NCI-H510A treated with DMSO at 0.1 percent for 48 hours (cell line): ENCODE measurements around the gene CDK5RAP2.
A peak's percentile ranks its signal among the peaks of the same experiment; 100 is the strongest.
"Not testable (repeated sequence)": the region's sequence is repeated elsewhere in the genome, so short reads cannot be mapped to it uniquely, and the experiment has no call there.

ENCODE experiments used
- DNase-seq: peaks from one replicate; lab custom pipeline; 2025; lab: John Stamatoyannopoulos, UW

The CDK5RAP2 gene

GRCh38 chr9:120465685-120466407, 114.1 kb downstream of the CDK5RAP2 start:
- no peak for DNase-seq

DNA sequence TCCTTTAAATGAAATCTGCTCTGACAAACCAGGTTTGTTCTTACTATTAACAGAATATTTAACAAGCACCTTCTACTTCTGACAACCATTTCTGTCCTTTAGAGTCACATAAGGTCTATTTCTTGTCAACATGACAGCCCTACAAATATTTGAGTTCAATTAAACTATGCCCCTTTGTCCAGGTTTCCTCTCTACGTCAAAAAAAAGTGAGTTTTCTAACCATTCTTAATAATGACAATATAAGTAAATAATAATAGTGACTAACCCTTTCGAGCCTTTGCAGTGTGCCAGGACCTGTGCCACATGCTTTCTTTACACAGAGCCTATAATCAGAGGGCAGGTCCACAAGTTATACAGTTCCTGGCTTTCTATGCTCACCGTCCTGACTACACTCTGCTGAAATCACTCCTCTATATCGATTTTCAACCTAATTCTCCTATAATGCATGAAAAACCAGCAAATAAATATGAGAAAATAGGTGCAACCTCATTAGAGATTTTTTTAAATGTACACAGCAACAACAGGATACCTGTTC, 115.0 kb downstream of the CDK5RAP2 start:
- no peak for DNase-seq

DNA sequence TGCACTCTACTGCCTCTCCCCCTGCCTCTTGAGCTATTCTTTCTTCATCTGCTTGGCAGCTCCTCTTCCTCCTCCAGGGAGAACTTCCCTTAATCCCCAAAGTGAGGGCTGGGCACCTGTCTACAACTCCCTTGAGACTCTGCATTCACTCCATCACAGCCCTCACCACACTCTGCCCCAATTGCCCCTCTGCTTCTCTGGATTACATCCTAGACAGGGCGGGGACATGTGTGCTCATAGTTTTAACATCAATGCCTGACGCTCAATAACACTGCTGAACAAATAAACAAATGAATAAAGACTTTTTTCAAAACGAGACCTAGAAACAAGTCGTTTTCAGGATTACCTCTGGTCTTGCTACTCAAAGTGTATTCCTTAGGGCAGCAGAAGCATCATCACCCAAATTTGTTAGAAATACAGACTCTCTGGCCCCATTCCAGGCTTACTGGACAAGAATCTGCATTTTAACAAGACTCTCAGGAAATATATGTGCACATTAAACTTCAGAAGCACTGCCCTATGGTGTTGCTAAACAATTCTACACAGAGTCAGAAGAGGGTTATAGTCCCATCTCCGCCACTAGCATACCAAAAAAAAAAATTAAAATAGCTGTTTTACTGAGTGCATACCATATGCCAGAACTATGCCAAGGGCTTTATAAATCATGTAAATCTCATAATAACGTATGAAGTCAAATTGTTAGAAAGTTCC, 115.6 kb downstream of the CDK5RAP2 start:
- no peak for DNase-seq

- DNase-seq, result no peak
These were observed 116.2 kb downstream of the CDK5RAP2 start for GRCh38 chr9:120463765-120464164.

GRCh38 chr9:120461677-120462076, 118.3 kb downstream of the CDK5RAP2 start:
- not testable (repeated sequence) for DNase-seq

GRCh38 chr9:120456218-120456617, 123.7 kb downstream of the CDK5RAP2 start:
- no peak for DNase-seq

GRCh38 chr9:120454467-120454866, 125.5 kb downstream of the CDK5RAP2 start:
- DNase-seq, result no peak

- no peak for DNase-seq
These were observed 126.2 kb downstream of the CDK5RAP2 start for GRCh38 chr9:120453792-120454191.

- no peak for DNase-seq
These were observed 127.3 kb downstream of the CDK5RAP2 start for GRCh38 chr9:120452631-120453030.

DNA sequence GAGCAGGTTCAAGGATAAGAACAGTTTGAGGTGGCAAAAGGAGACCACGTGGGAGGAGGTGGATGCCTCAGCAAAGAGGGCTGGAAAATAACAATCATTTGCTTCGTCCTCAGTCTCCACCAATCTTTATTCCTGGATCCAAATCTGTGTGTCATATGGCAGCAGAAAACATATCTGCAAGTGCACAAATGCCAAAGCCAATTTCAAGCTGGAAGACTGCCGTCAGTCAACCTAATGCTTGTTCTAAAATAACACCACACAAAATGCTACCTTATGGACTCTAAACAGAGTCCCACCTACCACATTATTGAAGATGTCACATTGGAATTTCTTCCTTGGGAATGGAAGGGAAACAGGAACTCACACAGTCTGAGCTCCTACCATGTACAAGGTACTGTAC, 129.1 kb downstream of the CDK5RAP2 start:
- no peak for DNase-seq

DNA sequence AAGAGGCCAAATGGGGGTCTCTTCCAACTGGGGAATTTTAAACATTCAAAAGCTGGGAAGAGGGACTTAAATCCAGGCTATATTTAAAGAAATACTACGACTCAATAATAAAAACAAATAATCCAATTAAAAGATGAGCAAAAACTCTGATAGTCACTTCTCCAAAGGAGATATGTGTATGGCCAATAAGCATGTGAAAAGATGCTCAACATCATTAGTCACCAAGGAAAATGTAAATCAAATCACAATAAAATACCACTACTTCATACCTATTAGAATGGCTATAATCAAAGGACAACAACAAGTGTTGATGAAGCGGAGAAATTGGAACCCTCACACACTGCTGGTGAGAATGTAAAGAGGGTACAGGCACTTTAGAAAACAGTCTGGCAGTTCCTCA, 130.4 kb downstream of the CDK5RAP2 start:
- DNase-seq, result no peak

- DNase-seq, result no peak
These were observed 131.9 kb downstream of the CDK5RAP2 start for GRCh38 chr9:120447959-120448500.

DNA sequence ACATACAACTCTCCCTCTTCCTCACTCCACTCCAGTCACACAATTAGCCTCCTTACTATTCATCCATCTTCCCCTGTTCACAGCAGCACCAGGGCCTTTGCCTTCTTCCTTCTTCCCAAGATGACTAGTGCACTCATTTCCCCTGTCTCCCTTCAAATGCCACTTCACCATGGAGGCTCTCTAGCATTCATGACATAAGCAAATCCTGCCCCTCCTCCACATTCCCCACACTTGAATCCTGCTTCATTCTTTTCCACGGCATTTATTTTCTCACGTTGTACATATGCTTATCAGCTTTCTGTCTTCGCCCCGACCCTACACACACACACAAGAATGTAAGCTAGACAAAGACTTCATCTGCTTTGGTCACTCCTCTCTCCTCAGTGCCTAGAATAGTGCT, 133.3 kb downstream of the CDK5RAP2 start:
- DNase-seq, result peak; percentile 17

- DNase-seq, result no peak
These were observed 136.0 kb downstream of the CDK5RAP2 start for GRCh38 chr9:120443976-120444375.

- no peak for DNase-seq
These were observed 136.5 kb downstream of the CDK5RAP2 start for GRCh38 chr9:120443489-120443888.

DNA sequence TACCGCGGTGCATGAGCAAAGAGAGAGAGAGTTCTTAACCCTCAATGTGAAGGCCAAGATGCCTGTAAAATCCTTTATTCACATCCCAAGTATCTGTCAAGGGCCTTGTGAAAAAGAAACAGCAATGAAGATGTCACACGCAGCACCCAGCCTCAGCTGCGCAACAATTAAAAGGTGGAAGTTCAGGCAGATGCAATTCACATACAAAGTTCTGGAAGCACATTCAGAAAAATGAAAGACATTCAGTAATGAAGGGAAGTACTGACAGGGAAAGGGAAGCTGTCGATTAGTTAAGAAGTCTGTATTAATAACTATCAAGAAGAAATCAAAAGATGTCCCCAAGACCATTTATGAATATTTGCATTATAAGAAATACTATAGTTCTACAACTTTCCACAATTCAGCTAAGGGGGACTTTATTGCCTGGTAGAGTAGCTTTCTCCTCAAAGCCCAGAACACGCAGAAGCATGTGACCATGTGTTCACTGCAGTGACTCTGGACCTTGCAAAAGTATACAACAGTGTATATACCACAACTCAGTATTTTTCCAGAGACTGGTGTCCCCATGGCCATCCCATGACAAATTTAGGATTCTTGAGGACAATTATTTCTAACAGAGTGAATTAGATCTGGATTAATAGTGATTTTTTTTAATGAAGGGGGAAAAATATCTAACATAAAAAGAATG, 137.5 kb downstream of the CDK5RAP2 start:
- no peak for DNase-seq

DNA sequence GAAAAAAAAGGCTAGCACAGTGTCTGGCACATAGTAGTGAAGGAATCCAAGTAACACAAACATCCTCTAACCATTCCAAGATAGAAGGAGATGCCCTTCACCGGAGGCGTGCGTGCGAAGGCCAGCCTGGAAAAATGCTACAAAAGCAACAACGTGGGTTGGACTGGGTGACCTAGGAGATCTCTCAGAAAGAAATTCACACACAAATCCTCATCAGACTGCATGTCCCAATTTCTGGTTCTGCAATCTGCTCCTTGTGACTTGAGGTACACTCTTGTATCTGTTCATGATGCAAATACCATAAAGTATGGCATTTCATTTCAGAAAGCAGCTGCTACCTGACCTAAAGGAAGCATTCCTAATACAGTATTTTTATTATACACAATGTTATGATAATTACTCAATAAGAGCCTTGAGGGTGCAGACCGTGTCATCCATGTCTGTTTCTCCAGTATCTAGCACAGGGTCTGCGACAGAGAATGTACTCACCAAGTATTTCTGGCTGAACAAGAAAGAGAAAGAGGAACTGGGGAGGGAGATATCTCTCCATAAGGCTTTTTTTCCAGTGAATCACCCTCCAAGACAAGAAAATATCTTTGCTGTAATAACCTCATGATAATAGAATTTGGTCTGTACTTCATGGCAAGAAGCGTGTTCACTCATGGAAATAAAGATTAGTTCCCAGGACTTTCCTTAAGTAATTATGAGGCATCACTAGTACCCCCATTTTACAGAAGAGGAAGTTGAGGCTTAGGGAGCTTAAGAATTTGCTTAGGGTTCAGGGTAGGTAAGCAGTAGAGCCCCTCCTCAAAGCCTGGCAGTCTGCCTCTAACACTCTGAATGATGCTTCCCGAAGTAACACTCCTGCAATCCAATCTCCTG, 138.3 kb downstream of the CDK5RAP2 start:
- no peak for DNase-seq

- DNase-seq, result no peak
These were observed 139.2 kb downstream of the CDK5RAP2 start for GRCh38 chr9:120440791-120441190.

DNA sequence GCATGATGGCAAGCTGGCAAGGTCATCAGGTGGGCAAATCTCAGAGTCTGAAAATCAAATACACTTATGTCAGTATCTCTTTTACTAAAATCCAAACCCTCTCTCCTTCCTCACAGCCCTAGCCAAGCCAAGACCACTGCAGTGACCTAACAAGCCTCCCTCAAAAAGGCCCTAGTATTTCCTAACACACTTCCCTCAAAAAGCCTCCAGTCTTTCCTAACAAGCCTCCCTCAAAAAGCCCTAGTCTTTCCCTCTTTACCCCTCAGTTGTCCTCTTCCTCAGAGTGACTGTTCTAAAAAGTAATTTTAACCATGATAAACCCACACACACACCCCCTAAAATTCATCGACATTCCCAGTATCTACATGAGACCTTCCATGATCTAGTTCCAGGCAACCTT, 140.0 kb downstream of the CDK5RAP2 start:
- no peak for DNase-seq

GRCh38 chr9:120438836-120439546, 141.0 kb downstream of the CDK5RAP2 start:
- peak; percentile 7 for DNase-seq

GRCh38 chr9:120438111-120438510, 141.9 kb downstream of the CDK5RAP2 start:
- DNase-seq, result no peak
